Activated naive CD4-positive, alpha-beta T cell (primary cell): ENCODE results near the gene SPON1.
"Not testable (repeated sequence)": the region's sequence is repeated elsewhere in the genome, so short reads cannot be mapped to it uniquely, and the experiment has no call there.

Experiments
- DNase-seq, 4 experiments: peaks; one replicate each; lab custom pipeline; 2025; lab: John Stamatoyannopoulos, UW

SPON1 gene

DNA sequence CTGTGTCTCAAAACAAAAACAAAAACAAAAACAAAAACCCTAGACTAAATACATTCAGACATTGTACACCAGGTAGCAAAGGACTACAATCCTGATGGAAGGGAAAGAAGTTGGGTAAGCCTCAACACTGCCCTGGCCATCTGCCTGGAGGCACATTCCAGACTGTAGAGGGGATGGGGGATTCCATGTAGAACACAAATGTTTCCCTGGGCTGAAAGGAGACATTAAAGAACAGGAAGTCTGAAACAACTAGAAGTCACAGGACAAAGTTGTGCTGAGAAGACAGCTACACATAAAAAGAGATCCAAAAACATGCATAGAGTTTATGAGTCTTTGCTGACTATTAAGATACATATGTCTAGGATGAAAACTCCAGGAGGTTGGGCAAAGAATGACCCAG lies 312.6 kb downstream of the SPON1 start:
- no peak for DNase-seq

DNA sequence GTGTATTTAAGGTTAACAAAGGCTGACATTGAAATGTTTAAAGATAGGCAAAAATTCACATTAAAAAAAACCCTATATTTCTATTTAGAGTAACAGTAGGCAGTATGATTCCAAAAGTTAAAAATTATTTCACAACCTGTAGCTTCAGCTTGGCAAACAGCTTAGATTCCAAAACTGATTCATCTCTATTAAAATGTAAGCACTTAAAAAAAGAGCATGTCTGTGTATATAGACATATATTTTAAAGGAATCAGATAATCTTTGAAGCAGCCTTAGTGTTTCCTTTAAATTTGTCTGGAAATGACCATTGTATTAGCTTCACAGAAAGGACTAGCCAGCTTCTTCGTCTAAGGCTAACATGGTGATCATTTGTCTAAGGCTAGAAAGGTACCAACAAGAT lies 316.3 kb downstream of the SPON1 start:
- not testable (repeated sequence) for DNase-seq

DNA sequence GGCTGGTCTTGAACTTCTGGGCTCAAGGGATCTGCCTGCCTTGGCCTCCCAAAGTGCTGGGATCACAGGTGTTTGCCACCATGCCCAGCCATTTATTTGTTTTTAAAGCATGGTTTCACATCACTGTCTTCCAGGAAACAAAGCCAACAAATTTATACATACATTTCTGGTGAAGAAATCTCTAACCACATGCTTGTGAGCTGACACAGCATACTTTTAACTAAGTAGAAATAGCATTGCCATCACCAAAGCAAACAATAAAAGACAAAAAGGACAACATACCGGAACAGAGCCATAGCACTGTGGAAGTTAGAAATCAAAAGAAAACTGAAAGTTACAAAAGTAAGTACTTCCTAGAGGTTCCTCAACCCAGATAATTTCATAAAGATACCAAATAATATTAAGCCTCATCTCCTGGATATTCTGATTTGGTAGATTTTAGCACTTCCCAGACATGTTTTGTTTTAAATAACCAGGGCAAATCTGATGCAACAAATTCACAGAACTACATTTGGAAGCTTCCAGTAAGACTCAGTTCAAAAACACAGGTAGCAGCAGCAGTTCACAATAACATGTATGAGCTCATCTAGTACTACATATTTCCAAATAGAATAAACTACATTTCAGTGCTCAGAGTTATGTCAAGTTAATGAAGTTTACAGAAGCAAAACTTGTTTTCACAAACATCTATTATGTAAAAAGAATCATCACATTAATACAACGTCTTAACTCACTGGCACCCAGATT lies 325.8 kb downstream of the SPON1 start:
- no peak for DNase-seq

DNA sequence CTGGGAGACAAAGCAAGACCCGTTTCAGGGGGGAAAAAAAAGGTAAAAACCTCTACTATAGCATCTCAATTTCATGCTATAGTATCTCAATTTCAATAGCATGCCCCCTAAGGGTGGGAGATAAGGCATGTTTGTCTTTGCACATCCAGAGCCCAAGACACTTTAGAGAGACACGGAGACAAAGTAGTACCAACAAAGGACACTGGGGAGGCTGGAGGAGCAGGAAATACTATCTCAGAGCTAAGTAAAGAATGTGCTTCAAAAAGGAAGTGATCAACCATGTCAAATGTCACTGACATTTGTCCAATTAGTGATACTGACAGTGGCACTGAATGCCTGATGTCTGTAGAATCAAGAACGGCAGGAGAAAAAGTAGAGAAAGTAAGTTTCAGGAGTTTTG lies 327.9 kb downstream of the SPON1 start:
- DNase-seq = no peak

DNA sequence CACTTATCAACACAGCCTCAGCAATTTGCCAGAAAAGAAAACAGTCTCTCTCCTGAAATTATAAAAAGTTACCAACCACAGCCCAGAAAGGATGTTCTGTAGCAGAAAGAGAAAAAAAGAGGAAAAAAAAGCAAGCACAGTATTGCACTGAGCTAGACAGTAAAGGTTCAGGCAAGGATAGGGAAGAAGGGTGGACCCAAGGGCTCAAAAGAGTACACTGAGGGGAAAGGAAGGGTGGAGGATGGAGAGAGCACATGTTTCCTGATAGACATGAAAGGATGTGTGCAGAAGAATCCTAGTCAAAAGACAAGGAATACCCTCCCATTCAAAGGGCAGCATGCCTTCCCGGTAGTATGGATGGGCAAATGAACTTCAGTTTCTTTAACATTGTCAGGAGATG lies 337.4 kb downstream of the SPON1 start:
- DNase-seq = no peak

DNA sequence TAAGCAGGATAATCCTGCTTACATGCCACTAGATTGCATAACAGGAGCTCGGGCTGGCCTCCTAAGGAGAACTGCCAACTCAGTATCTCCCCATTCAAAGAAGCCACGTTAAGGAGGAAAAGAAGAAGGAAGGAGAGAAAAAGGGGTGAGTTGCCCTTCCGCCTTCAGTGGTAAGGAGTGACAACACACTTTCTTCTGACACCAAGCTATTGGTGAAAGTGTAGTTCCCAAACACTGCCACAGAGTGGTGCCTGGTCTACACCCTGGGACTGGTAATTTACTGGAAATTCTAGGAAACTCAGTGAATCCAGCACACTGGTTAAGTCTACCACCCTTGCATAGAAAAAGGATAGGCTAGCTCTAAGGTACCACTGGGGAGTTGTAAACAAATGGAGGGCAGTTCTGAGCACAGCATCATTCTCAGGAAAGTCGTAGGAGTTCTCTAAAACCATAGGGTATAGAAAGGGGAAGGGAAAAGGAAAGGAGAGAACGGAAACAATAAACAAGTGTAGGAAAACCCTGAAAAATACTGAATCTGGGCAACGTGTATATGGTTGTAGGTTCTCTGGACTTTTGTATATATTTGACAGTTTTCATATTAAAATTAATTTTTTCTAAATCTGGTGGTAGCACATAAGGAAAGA lies 338.3 kb downstream of the SPON1 start:
- DNase-seq = peak in 1 of 4 experiments; percentile 10

DNA sequence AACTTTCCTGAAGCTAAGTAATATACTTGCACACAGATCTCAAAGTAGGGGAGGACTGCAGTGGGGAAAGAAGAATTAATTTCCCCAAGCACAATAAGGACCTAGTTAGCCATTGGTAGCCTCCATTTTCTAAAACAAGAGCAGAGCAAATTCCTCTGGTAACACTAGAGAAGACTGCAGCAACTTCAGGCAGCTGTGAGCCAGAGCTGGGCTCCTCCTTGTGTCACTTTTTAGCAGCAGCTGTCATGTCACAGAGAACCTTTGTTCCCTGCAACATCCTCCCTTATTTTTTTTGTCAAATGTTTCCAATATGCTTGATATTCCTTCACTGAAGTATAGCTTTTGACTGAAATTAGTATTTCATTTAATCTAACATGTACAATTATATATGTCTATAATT lies 342.1 kb downstream of the SPON1 start:
- no peak for DNase-seq

DNA sequence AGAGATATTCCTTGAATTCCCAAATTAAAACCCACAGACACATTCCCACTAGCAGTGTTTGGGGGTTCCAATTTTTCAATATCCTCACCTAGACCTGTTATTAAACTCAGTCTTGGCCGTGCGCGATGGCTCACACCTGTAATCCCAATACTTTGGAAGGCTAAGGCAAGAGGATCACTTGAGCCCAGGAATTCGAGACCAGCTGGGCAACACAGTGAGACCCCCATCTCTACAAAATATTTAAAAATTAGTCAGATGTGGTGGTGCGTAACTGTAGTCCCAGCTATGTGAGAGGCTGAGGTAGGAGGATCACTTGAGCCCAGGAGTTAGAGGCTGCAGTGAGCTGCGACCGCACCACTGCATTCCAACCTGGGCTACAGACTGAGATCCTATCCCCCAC lies 343.1 kb downstream of the SPON1 start:
- DNase-seq = no peak

DNA sequence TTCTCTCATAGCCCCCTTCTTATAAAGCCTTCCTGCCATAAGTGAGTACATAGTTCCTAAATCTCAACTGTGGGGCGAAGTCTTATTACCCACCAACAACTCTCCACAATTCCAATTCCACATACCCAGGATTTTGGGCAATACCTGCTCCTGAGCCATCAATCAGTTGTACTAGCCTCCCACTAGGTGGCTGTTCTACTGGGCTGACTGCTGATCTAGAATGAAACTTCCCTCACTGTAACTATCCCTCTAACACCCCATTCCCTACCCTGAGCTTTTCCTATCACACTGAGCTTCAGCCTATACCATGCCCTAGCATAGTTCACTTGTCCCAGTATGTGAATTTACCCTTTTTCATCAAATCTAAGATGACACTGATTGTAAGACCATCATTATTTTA lies 344.0 kb downstream of the SPON1 start:
- no peak for DNase-seq

DNA sequence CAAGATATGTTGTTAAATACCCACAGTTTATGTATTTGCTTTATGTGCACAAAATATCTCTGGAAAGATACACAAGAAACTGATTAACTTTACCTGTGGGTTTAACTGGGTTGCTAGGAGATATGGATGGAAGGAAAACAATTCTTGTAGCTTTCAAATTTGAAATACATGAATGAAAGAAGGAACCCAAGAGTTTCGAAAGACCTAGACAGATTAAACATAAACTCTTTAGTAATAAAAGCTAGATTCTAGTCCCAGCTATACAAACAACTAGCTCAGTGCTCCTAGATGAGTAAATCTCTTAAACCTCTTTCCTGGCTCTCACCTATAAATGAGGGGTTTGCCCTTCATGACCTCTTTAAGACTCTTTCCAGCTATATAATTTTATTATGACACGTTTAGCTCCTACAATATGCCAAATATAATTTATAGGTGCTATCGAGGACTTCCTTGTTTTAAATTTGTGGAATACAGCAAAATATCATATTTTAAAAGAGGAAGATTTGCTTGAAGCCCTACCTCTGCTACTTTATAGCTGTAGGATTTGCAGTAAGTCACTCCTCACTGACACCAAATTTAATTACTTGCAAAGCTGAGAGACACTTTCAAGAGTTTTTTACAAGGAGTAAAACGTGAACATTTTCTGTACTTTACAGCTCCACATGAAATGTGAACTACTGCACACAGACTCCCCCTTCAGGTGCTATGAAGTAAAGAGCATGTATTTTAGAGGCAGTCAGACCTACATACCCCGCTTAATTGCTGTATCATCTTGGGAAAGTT lies 345.8 kb downstream of the SPON1 start:
- no peak for DNase-seq

DNA sequence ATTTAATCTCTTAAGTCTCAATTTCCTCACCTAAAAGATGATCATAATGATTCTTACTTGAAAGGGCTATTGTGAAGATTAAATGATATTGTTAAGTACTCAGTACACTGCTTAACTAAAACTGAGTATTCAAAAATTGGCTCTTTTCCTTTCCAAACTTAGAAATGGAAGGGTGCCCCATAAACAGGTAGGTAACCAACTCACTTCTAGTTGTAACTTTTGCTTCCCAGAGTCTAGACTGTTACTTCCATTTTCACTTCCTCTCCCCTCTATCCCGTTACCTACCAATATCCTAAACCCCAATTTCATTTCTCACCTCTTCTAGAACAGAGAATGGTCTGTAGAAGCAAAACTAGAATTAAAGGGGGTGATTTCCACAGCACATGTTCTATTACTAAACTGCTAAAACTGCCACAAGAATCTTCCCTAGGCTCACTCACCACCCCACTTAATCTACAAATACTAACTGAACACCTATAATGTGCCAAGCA lies 346.4 kb downstream of the SPON1 start:
- no peak for DNase-seq

DNA sequence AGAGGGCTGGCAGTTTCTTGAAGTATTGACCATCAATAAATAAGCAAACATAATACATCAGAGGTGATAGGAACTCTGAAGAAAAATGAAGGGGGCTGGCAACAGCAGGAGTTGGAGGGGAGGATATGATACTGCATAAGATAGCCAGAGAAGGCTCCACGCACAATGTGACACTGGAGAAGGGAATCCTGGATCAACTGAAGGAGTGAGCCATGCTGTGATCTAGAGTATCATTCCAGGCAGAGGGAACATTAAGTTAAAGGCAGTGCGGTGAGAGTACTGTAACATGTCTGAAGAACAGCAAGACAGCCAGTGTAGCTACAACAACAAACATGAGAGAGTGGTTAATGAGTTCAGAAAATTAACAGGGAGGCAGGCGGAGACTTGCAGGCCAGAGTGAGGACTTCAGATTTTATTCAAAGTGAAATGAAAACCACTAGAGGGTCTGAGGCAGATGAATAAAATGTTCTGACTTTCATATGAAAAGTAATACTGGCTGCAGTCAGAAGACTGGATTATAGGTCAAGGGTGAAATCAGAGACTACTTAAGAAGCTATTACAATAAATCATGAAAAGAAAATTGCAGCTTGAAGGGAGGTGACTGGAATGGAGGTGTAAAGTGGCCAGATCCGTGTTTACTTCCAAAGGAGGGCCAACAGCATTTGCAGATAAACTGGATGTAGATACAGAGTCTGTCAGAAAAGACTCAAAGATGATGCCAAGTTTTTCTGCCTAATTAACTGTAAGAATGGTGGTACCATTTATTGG lies 347.1 kb downstream of the SPON1 start:
- no peak for DNase-seq

DNA sequence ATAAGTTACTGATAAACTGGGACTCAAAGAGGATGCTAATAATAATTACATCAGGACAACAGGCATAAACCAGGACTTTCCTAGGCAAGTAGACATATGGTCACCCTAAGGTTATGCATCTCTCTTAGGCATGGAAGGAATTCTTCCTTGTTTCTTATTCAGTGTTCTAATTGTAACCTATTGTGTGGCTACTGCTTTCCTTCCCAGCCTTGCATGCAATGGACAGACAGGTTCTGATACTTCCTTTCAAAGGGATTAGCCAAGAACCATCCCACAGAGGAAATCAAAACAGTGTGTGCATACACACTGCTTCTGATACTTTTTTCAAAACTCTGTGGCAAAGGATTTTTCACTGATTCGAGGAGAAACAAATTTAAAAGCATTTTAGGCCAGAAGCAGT lies 348.2 kb downstream of the SPON1 start:
- no peak for DNase-seq

DNA sequence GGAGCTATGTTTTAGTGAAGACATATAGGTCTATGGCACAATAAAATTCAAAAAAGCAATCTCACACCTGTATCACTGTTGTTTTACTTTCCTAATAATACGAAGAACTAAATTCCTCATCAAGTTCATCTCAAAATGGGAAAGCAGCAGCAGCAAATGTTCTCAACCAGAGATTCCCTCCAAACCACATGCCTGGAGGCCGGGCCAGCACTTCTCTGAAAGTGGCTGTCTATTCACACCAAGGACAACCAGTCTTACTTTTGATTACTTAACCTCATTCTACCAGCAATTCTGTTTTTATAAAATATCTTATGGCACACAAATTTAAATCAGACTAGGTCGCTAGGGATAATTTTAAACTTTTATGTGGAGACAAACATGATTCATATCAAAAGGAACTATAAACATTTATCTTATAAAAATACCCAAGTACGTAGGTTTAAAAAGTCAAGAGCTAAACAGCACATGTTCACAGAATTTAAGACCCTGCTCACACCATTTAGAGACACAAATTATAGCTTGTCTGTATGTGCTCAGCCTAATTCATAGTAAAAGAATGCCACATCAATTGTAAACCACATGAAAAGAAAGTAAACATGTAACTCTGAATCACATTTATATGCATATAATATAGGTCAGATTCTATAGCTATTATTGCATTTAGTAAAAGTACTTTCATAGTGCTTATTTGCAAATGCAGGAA lies 350.4 kb downstream of the SPON1 start:
- DNase-seq = no peak

DNA sequence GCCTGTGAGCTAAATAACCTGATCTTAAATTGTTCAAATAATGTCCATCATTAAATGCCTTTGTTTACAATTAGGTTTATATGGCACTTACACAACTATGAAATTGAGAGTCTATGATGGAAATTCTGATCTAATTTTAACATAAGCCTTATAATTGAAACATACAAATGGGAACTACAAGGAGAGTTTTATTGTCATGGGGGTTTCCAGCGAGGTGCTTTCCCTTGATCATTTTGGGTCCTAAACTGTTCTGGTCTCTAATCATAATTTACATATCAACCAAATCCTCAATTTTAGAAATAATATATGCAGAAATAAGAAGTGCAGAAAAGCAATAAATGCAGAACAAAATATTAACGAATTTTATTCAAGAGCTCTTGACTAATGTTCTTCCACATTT lies 351.6 kb downstream of the SPON1 start:
- no peak for DNase-seq

DNA sequence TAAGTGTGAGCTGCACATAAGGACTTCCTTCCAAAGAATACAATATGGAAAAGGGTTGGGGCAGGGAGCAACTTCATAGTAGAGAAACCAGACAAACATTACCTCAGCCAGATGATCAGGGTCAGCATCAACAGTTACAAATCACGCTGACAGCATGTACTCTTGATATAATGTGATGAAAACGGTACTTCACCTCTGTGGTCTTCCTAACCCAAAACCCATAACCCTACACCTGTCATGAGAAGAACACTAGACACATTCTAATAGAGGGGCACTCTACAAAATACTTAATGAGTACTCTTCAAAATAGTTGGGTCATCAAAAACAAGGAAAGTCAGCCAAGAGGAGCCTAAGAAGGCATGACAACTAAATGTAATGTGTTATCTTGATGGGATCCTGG lies 352.6 kb downstream of the SPON1 start:
- no peak for DNase-seq
